ENCODE results near the gene NME2.

DNA sequence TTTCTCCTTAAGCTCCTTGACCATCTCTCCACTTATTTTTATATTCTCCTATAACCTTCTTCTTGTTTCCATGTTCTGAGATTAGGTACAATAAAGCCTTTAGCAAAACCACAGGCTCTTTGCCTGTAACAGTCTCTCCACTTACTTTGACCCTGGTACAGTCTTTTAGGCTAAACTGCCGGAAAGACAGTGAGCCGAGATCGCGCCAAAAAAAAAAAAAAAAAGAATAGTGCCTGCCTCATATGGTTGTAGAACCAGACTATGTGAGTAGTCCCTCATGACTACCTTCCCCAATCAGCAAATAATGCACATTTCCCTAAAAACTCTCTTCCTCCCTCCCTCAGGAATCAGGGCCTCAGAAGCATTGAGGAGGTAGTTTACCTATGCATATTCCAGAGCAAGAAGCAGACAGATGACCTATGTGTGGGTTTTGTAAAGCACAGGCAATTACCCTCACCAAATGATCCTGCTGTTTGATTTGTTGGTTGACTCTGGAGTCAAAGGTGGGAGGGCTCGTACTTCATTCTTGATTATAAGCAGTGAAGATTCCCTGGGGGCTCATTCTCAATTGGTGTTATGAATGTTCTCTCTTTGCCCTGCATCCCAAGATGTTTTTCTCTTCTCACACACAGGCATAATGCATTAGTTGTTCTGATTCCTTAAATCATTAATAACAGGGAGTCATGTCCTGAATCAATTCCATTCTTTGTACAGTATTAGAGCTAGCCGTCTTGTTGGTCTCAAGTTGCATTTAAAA, 21.8 kb upstream of the NME2 start:
- TF ChIP-seq POLR2A (IDR thresholded peaks at IDR 0.05) = no peak
- TF ChIP-seq, protein P1, sequence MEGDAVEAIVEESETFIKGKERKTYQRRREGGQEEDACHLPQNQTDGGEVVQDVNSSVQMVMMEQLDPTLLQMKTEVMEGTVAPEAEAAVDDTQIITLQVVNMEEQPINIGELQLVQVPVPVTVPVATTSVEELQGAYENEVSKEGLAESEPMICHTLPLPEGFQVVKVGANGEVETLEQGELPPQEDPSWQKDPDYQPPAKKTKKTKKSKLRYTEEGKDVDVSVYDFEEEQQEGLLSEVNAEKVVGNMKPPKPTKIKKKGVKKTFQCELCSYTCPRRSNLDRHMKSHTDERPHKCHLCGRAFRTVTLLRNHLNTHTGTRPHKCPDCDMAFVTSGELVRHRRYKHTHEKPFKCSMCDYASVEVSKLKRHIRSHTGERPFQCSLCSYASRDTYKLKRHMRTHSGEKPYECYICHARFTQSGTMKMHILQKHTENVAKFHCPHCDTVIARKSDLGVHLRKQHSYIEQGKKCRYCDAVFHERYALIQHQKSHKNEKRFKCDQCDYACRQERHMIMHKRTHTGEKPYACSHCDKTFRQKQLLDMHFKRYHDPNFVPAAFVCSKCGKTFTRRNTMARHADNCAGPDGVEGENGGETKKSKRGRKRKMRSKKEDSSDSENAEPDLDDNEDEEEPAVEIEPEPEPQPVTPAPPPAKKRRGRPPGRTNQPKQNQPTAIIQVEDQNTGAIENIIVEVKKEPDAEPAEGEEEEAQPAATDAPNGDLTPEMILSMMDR (IDR thresholded peaks at IDR 0.05) = no peak
